GM12873 (cell line): ENCODE results near the gene SLC7A4.

Source experiments
- TF ChIP-seq, protein P1 (sequence below): IDR thresholded peaks from 2 replicates; pipeline ENCODE4 v1.5.1; 2012; ENCODE audit warnings: low read depth, mild to moderate bottlenecking, moderate library complexity, low read length, control low read depth; ENCODE audit not compliant: insufficient read depth; ENCODE audit errors: missing control alignments

Gene SLC7A4

DNA sequence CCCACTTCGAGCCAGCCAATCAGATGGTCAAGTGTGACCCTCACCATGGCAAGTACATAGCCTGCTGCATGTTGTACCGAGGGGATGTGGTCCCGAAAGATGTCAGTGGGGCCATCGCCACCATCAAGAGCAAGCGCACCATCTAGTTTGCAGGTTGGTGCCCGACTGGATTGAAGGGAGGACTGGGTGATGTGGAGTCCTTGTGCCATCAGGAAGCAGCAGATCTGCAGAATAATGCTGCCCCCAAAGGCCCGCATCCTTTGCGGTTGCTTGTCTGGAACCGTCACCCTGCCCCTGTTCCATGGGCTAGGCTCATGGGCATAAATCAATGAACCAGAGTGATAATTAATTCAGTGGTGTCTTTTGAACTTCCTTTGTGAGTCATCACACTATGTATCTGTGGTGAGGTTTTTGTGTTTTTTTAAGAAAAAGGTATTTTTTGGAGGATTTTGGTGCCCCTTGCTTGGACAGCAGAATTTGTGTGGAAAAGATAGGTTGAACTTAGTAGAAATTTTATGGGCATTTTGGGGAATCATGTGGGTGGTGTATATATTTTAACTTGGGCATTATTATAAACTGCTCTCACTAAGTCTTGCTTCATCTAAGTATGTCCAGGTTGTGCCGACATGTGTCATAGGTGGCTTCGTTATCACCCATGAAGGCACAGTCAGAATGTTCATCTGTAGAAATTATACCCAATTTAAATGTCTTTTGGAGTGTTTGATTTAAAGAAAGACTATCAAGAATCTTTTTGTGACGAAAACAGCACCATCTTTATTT lies 35.7 kb upstream of the SLC7A4 start:
- TF ChIP-seq, protein P1, sequence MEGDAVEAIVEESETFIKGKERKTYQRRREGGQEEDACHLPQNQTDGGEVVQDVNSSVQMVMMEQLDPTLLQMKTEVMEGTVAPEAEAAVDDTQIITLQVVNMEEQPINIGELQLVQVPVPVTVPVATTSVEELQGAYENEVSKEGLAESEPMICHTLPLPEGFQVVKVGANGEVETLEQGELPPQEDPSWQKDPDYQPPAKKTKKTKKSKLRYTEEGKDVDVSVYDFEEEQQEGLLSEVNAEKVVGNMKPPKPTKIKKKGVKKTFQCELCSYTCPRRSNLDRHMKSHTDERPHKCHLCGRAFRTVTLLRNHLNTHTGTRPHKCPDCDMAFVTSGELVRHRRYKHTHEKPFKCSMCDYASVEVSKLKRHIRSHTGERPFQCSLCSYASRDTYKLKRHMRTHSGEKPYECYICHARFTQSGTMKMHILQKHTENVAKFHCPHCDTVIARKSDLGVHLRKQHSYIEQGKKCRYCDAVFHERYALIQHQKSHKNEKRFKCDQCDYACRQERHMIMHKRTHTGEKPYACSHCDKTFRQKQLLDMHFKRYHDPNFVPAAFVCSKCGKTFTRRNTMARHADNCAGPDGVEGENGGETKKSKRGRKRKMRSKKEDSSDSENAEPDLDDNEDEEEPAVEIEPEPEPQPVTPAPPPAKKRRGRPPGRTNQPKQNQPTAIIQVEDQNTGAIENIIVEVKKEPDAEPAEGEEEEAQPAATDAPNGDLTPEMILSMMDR: no peak

DNA sequence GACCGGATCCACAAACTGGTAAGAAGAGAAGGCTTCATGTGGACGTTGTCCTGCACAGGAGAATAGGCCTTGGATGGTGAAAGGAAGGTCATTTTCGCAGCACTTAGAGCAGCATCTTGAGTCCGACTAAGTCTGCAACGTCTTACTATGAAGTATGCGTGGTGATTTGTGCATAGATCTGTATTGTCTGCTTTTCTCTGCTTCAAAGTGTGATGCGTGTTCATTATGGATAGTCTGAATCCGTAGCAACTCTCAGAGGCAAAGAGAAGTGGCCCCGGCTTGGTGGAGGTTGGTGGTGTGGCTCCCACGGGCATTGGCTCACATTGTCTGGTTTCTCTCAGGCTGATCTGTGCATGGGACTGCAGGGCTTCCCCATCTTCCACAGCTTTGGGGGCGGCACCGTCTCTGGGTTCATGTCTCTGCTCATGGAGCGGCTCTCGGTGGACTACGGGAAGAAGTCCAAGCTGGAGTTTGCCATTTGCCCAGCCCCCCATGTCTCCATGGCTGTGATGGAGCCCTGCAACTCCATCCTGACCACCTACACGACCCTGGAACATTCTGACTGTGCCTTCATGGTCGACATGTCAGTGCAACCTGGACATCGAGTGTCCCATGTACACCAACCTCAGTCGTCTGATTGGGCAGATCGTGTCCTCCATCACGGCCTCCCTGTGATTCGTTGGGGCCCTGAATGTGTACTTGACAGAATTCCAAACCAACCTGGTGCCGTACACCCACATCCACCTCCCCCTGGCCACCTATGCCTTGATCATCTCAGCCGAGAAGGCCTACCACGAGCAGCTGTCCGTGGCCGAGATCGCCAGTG lies 34.9 kb upstream of the SLC7A4 start:
- TF ChIP-seq, protein P1: no peak

DNA sequence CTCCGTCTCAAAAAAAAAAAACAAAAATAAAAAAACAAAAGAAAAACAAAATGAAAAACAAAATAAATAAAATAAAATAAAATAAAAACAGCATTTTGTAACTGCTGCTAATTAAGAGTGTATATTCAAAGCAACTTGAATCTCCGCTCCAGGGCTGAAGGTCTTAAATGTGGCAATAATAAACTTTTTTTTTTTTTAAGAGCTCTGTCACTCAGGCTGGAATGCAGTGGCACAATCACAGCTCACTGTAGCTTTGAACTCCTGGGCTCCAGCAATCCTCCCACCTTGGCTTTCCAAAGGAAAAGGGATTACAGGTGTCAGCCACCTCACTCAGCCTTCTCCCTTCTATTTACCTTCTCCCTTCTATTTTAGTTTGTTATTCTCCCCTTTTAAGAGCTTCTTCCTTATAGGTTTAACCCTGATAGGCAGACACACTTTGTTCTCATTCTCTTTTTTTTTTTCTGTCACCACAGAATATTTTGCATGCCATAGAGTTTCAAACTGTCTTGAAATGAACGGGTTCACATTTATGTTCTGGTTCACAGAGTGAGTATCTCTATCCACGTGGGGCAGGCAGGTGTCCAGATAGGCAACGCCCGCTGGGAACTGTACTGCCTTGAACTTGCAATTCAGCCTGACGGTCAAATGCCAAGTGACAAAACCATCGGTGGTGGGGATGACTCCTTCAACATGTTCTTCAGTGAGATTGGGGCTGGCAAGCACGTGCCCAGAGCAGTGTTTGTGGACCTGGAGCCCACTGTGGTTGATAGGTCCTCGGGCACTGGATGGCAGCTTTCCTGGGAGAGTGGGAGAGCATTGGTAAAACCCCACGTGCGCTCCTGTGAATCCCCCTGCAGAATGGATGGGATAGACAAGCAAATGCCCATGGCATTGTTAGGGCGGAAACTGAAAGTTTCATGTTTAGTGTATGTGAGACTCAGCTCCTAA lies 32.8 kb upstream of the SLC7A4 start:
- TF ChIP-seq, protein P1: no peak

DNA sequence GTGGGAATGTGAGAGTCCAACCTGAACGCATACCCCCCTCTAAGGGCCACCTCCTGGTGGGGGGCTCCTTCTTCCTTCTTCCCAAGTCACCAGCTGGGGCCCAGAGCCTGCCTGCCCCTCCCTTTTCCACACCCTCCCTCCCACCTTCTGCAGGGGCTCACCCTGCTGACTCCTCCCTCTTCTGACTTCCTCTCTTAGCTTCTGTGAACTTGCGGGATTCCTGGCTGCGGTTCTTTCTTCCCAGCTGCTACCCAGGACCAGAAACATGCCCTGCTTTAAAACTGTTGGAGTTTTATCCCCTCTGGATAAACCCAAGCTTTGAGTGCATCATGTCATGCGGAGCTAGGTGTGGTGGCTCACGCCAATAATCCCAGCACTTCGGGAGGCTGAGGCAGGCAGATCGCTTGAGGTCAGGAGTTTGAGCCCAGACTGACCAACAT lies 23.5 kb upstream of the SLC7A4 start:
- TF ChIP-seq, protein P1: no peak

DNA sequence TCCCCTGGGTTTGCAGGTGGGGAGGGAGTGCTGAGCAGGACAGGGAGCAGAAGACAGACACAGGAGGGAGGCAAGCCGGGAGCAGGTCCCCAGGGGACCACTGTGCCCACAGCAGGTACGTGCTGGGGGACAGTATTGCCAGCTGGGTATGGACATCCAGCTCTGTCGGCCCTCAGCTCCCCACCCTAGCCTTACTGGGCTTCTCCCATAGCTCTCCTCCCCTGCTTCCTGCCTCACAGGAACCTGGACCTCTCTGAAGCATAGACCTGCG lies 23.1 kb upstream of the SLC7A4 start:
- TF ChIP-seq, protein P1: no peak

DNA sequence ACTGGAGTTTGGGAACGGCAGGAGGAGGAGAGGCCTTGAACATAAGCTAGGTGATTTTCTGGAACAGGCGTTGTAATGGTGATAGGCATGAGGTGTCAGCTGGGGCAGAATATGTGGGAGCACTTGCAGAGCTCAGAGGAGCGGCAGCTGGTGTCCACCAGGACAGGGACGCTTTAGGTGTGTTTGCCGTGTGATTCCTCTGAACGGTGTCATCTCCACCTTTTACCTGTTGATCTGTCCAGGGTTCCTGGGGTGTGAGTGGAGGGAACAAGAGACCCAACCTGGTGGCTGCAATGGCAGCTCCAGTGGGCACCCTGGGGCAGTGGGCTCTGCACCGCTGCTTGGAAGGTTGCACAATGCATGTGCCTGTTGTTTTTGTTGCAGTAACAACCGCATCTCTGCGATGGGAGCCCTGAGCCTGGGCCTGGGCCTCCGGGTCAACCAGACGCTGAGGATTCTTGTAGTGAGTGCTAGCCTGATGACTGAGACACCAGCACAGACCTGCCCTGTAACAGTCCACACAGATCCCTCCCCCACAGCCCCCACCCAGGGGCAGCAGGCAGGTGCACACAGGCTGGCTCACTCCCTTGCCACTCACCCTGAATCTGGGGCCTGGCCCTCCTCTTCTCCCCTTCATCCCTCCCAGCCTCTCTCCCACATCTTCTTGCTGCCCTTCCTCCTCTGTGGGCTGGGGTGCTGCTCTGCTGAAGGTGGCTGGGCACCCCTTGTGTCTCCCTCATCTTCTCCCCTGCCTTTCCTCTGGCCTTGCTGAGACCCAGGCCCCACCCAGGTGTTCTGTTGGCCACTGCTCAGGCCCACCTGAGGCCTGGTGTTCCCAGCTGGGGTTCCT lies 22.6 kb upstream of the SLC7A4 start:
- TF ChIP-seq, protein P1: no peak
